Measurements from ENCODE around the gene NDE1.
A peak's percentile ranks its signal among the peaks of the same experiment; 100 is the strongest.
"Not testable (repeated sequence)": the region's sequence is repeated elsewhere in the genome, so short reads cannot be mapped to it uniquely, and the experiment has no call there.

NDE1 gene

DNA sequence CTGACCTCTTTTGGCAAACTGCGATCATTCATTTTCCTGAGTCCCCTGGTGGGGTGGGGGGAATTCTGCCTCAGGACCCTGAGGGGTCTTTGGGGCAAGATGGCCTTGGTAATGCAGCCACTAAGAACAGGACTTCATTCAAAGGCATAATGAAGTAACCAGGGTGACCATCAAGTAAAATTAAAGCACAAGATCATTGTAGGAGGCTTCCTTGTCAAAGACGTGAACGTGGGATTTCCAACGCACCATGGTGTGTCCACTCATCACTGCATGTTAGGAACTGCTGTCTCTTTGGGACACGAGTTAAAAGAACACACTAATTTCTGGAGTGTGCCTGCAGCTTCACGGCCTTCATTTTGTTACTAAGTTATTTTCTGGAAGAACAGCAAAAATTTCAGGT, 51.3 kb downstream of the NDE1 start:
- no peak for DNase-seq (ENCODE audit: low spot score)

DNA sequence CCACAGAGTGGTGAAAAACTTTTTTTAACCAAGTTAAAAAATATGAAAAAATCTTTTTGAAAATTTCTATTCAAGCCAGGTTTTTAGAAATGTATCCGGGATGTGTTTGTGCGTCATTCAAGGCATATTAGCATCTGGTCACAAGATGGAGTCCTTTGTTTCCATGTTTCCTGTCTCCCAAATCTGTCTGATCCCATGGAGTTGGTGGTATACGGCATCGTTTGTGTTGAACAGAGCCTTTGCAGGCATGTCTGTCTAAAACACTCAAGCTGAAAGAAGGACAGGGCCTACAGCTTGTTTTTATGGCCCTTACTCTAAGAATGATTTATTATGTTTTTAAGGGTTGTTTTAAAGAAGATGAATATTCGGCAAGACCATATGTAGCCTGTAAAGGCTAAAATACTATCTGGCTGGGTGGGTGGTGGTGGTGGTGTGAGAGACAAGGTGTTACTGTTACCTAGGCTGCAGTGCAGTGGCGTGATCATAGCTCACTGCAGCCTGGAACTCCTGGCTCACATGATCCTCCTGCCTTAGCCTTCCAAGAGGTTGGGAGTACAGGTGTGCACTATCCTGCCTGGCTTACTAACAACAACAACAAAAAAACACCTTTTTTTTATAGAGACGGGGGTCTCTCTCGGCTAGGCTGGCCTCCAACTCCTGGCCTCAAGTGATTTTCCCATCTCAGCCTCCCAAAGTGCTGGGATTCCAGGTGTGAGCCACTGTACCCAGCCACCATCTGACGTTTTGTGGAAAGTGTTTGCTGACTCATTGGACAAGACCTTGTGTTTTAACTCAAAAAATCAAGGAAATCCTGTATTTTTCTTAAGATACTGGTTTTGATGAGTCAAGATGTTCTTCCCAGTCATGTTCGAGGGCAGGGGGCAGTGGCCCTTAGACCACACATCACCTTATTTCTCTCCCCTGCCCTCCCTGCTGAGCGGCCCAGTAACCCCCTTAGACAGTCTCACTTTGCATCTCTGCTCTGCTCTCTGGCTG, 52.2 kb downstream of the NDE1 start:
- no peak for DNase-seq (ENCODE audit: low spot score)

DNA sequence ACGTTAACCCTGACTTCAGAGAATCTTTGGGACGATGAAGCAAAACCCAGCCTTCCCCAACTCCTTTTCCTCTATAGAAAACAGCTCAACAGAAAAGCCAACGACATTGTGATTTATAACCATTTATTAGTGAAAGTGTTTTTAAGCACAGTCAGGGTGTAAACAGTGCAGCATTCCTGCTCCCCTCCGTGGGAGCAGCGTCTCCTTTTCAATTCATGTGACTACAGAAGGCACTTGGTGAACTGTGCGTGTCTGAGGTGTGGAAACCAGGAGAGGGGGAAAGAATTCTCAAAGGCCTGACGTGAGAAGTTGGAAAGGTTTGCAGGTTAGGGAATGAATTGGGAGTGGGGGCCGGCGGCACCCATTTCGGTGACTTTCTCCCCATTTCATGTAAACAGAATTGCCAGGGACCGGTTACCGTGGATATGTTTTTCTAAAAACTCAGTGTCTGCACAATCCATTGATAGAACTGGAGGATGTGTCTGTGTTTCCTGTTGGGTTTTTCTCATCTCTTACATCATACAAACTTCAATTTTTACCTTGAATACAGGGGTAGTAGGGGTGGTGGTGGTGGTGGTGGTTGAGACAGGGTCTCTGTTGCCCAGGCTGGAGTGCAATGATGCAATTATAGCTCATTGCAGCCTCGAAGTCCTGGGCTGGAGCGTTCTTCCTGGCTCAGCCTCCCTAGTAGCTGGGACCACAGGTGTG, 53.1 kb downstream of the NDE1 start:
- no peak for DNase-seq (ENCODE audit: low spot score)

DNA sequence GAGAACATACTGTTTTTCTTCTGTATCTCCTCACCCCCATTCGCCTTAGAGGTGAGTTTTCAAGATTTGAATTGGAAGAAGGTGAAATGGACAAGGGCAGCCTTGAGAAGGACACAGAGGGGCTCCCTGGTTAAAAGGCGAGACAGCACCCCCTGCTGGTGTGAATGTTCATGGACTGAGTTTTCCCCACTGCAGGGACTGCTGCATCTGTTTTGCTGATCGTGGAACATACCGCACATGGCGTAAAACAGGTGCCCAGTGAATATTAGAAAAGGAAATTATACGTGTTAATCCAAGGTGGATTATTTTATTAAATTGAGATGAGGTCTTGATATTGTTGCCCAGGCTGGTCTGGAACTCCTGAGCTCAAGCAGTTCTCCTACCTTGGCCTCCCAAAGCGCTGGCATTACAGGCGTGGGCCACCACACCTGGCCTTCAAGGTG, 54.5 kb downstream of the NDE1 start:
- DNase-seq (ENCODE audit: low spot score), result peak; percentile 47

DNA sequence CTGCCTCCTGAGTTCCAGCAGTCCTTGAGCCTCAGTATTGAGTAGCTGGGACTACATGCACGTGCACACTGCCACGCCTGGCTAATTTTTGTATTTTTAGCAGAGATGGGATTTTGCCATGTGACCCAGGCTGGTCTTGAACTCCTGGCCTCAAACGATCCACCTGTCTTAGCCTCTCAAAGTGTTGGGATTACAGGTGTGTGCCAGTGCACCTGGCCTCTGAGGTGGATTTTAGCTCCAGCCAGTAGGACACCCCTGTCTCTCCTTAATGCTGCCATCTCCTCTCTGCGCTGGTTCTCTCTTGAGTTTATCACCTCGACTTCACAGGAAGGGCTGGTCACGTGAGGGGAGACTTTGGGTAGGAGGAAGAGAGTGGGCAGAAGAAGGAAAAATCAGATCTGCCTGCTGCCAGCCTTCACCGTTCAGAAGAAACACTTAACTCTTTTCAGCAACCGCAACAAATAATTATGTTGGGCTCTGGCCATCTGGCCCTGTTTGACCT, 55.1 kb downstream of the NDE1 start:
- no peak for DNase-seq (ENCODE audit: low spot score)

DNA sequence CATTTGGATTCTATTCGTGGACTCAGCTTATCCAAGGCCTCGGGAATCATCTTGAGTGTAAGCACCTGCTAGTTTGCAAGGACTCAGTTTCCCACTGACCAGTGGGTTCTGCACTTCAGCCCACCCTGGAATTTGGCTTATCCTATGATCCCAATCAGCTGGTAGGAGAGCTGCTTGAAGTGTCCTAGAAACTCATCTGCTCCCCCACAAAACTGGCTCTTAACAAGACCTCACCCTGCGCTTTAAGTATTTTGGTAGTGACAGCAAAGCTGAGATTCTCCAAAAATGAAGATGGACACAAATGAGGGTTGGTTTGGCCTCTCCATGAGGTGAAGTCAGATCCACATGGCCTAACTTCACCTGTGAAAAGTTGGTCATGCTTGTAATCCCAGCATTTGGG, 57.3 kb downstream of the NDE1 start:
- no peak for DNase-seq (ENCODE audit: low spot score)

DNA sequence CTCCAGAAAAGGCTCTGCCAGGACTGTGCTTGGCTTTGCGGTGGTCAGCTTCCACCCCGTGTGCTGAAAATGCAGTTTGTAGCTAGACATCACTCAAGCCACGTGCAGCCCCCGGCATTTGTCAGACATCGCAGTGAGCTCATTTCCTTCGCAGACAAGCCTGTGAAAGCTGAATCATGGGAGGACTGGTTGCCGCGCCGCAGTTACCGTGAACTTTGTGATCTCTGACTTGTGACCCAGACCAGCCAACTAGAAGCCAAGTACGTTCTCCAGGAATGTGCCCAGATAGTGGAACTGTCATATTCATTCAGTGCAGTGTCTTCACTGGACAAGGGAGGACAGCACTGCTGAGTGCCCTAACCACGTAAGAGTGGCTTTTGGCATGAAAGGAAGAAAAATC, 58.1 kb downstream of the NDE1 start:
- no peak for DNase-seq (ENCODE audit: low spot score)

DNA sequence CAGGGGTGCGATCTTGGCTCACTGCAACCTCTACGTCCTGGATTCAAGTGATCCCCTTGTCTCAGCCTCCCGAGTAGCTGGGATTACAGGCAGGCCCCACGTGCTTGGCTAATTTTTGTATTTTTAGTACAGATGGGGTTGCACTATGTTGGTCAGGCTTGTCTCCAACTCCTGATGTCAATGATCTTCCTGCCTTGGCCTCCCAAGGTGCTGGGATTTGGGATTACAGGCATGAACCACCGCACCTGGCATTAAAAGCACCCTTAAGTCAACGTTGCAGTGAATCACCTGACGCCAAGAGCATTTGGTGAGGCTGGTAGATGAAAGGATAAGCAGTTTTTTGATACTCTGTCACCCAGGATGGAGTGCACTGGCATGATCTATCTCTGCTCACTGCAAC, 59.0 kb downstream of the NDE1 start:
- DNase-seq (ENCODE audit: low spot score), result no peak

DNA sequence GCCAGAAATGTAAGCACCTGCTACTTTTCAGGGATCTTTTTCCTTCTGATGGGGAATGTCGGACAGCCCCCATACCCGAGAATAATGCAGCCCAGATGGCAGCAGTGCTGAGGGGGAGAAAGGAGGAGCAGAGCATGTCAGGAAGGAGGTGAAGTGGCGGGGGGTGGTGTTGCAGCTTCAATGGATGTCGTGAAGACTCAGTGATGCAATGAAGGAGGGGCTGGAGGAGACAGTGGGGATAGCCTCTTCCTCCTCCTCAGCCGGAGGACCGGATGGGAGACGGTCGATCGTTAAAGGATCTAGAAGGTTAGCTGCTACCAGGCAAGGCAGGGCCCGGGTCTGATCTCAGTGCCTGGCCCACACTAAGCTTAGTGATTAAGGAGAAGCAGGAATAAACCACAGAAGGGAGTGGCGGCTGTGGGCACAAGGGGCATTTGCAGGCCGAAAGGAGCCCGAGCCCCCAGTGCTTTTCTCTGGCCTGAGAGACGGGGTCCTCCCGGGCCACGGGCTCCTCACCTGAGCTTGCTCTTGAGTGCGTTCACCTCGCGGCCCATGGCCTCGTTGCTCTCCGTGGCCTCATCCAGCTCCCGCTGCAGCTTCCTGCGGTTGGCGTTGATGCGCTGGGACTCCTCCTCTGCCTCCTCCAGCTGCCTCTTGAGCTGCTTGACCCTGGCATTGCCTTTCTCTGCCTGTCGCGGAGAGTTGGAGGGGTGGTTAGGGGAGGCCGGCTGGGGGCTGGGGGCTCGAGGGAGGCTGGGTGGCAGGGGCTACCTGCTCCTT, 64.5 kb downstream of the NDE1 start:
- DNase-seq (ENCODE audit: low spot score), result no peak

DNA sequence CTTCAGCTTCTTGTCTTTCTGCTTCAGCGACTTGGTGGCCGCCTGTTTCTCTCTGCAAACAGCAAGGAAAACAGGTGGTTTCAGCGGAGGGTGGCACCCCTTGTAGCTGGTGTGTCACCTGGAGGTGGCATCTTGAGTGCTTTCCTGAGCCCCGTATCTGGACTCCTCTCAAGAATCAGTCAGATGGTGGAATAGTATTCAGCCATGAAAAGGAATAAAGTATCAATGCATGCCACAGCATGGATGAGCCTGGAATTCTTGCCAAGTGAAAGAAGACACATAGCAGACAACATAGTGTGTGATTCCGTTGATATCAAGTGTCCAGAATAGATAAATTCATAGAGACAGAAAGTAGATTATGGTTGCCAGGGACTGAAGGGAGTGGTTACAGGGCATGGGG, 65.2 kb downstream of the NDE1 start:
- DNase-seq (ENCODE audit: low spot score), result no peak

DNA sequence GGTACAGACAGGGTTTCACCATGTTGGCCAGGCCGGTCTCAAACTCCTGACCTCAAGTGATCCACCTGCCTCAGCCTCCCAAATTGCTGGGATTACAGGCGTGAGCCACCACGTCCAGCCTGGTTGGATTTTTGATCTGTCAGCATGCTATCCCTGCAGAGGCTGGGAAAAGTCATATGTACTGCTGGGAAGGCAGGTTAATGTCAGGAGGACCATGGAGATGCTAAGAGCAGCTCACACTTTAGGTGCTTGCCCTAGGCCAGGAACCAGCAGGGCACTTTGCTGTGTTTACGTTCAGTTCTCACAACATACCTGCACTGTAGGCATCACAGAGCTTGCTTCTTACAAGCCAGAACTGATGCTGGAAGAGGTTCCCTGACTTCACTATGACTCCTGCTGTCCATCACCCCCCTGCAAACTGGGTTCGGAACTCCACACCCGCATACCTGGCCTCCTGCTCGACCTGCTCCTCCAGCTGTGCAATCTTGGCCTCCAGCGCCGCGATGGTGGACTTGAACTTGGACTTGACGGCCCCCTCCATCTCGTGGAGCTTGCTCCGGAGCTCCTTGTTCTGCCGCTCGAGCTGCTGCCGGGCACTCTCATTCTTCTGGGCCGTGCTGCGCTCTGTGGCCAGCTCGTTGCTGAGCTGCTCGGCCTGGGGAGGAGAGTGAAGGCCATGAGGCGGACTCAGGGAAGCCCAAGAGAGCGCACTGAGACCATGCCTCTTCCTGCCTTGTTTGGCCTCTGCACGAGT, 66.8 kb downstream of the NDE1 start:
- DNase-seq (ENCODE audit: low spot score), result no peak

DNA sequence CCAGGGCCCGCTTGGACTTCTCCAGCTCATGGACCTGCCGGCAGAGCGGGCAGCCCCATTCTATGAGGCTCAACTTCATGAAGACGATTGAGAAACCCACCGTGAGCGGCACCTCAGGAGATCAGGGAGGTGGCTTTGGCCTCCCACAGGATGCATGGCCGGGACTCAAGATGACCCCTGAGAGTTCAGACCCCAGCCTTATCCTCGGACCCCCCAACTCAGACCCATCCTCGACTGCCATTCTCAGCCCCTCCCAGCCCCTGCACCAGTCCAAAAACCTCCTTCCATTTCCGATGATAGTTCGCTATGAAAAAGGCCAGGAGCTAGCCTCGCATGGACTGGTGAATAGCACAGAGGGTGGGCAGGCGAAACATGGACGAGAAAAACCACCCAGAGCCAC, 71.0 kb downstream of the NDE1 start:
- no peak for DNase-seq (ENCODE audit: low spot score)

DNA sequence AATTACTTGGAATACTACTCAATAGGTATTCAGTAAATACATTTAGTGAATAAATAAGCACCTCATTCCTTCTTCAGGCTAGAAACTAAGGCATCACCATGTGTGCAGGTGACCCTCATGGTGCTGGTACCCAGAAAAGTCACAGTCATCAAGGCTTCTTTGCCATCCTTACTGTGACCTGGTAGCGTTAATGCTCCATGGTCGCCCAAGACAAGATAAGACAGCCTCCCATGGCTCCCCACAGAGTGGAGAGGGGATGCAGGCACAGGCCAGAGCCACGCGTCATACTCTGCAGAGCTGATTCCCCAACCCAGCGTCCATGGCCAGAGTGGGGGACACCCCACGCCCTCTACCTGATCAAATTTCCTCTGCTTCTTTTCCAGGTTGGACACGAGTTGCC, 73.8 kb downstream of the NDE1 start:
- DNase-seq (ENCODE audit: low spot score), result no peak

DNA sequence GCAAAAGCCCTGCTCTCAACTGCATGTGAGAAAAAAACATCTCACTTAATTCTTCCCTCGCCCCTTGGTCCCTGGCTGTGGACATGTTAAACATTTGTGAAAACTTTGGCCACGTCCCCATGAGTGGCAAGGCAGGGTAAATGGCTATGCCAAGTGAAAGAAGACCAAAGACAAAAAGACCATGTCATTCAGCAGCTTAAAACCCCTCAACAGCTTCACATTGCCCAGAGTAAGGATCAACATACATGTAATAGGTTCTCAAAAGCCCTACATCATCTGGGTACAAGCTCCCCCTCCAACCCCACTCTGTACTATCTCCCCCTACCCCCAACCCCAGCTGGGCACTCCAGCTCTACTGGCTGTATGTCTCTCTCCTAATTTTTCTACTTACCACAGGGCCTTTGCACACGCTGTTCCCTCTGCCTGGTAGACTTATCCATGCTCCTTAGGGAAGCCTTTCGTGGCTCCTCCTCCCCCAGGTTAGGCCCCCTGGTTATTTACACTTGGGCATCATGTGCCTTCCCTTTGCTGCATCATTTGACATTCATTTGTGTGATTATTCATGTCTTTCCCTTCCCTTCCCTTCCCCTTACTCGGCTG, 75.7 kb downstream of the NDE1 start:
- no peak for DNase-seq (ENCODE audit: low spot score)

DNA sequence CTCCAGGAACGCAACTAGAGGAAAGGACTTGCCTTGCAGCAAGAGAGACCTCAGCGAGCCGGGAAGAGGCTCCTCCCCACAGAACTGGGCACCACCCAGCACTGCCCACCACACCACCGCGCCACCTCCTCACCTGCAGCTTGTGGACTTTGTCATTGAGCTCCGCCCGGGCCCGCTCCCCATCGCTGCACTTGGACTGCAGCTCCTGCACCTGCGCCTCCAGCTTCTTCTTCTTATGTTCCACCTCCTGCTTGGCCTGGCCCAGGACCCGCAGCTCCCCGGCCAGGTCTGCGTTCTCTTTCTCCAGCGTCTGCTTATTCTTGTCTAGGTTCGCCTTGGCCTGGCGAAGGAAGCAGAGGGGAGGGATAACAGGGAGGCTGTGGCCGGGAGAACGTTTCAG, 76.7 kb downstream of the NDE1 start:
- DNase-seq (ENCODE audit: low spot score), result no peak

DNA sequence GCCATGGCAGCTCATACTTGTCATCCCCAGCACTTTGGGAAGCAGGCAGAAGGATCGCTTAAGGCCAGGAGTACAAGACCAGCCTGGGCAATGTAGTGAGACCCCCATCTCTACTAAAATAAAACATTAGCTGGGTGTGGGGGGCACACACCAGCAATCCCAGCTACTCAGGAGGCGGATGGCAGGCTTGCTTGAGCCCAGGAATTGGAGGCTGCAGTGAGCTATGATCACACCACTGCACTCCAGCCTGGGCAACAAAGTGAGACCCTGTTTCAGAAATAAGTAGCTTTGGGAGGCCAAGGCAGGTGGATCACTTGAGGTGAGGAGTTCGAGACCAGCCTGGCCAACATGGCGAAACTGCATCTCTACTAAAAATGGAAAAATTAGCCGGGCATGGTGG, 77.7 kb downstream of the NDE1 start:
- not testable (repeated sequence) for DNase-seq (ENCODE audit: low spot score)

DNA sequence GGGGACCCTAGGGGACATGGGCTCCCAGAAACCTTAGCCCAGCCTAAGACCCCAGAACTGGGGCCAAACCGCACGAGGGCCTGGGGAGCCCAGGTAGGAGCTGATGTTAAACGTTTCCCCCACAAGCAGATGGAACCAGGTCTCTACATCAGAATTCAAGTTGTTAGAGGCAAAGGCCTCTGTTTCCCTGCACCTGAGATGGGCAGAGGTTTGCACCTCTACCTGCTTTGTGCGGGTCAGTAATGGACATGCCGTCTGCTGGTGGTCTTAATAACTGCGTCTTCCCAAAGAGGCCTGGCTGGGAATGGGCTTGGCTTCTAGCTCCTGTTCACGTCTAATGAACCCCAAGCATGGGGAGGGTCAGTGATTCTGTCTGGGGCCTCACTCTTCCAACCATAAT, 79.1 kb downstream of the NDE1 start:
- DNase-seq (ENCODE audit: low spot score), result no peak

DNA sequence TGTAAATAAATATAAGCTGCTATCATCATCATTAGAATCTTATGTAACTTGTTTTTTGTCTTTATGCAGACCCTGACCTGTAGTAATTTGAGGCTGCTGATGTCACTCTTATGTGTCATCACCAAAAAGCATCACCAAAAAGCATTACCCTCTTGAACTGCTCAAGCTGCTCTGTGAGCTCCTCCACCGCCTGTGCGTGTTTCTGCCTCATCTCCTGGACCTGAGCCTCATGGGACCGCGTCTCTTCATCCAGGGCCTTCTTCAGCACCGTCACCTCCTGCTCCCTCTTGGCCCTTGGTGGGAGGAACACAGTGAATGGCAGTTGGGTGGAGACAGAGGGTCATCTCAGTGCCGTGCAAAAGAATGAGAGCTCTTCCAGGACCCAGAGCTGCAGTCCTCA, 82.4 kb downstream of the NDE1 start:
- DNase-seq (ENCODE audit: low spot score), result no peak

DNA sequence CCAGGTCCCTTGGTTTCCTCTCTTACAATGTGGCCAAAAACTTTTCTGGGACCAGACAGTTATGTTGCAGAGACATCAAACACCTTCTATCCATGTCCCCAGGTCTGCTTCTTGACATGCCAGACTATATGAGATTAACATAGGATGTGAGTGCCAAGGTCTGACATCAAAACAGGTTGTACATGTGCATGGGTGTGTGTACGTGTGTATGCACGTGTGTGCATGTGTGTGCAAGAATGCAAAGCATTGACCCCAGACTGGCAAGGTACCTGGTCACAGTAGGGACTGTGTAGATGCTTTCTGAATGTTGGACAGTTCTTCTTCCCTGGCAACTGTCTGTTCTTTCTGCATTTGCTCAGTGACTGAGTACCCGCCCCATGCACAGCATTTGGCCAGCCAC, 85.6 kb downstream of the NDE1 start:
- DNase-seq (ENCODE audit: low spot score), result no peak

DNA sequence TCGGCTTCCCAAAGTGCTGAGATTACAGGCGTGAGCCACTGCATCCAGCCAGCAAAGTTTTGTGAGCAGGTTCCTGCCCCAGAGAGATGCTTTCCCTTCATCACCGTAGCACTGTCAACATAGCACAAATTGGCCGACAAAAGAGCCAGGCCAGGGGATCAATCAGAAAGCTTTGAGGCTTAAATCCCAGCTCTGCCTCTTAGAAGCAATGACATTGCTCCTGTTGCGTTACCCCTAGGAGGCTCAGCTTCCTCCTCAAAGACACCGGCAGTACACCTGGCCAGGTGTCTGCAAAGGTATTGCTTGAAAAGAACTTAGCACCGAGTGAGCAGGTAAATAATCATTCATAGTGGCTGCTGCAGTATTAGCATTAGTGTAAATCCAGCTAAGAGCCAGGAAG, 86.5 kb downstream of the NDE1 start:
- no peak for DNase-seq (ENCODE audit: low spot score)

DNA sequence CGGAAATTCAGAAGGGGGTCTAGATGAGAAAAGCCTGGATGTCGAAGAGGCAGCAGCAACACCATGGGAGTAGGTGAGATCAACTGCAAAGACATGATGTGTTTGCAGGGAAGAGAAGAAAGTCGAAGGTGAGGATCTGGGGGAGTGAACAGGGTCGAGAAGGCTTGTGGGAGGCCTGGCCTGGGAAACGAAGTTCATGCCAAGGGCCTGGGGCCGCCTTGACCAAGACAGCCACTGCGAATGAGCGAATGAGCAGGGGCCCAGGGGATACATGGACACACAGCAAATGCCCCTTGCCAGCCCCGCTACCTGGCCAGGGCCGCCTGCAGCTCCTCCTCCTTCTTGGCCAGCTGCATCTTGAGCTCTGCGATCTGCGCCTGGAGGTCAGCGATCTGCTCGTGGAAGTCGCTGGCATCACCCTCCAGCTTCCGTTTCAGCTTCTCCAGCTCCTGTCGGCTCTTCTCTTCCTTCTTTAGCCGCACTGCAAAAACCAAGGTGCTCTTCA, 87.1 kb downstream of the NDE1 start:
- no peak for DNase-seq (ENCODE audit: low spot score)
